ENCODE measurements around the gene NAV3. TPM values are rescaled to one million over a fixed set of nuclear protein-coding genes. Genes with fewer than 3 reads are reported as not detected.

NAV3 gene
- polyA plus RNA-seq, 1 of the 3 experiments (the other 2 are of a cell fraction), result 10.5 TPM

DNA sequence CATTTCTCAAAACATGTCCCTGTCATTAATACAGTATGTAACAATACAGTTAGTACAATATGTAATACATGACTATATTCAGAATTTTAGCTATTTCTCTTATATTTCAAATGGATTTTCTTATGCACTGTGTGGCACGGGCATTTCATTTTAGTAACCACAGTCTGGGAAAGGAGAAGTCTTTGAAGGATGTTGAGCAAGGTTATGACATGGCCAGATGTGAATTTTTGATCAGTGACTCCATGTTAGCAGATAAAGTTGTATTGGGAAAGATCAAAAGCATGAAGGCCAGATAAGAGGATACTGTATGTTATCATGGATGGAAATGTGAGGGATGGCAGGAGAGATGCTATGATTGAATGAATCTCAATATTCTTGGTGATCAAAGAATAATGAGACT, 285.2 kb downstream of the NAV3 start:
- Histone ChIP-seq H3K4me1 (ENCODE audit: control insufficient read depth in 1 of 2, insufficient read depth in 2 of 2, low read depth in 1 of 2, low read length in 1 of 2) (no peaks in the 10 kb centered on the region; a peak in 2 of 4 replicates), H3K9me3 (no peaks in the 10 kb centered on the region; the same call in 1 of the 2 replicates), H4K20me1 (ENCODE audit: insufficient read depth) (no peaks in the 10 kb centered on the region), H3K27me3 (ENCODE audit: insufficient read depth) (no peaks in the 10 kb centered on the region), H3F3A (replicated peaks; ENCODE audit: insufficient read depth) (peaks cover 5% of the 10 kb centered on the region), H3K9me2 (no peaks in the 10 kb centered on the region), H2AFZ (ENCODE audit: low read depth) (no peak overlapping the region), H3K4me2 (no peak overlapping the region), H3K36me3 (replicated peaks in 1 of 2; ENCODE audit: control insufficient read depth in 1 of 2, insufficient read depth in 2 of 2, low read length in 1 of 2) (peaks cover 12 to 24% of the 10 kb centered on the region in 2 experiments), H3K27ac (ENCODE audit: low read depth in 2 of 2, low read length in 1 of 2) (no peak overlapping the region), H3K4me3 (ENCODE audit: low read depth in 2 of 2, low read length in 1 of 2) (no peak overlapping the region), H3K79me2 (ENCODE audit: insufficient read depth) (no peaks in the 10 kb centered on the region), H3K9ac (no peak overlapping the region)
- DNase-seq, result no peak
- TF ChIP-seq GABPA (IDR thresholded peaks at IDR 0.05; ENCODE audit: low read depth), result no peak
- TF ChIP-seq MEF2A (IDR thresholded peaks at IDR 0.05; ENCODE audit: borderline replicate concordance, low read depth), result no peak
- TF ChIP-seq NRF1 (IDR thresholded peaks at IDR 0.05; ENCODE audit: low read depth, low read length), result no peak
- TF ChIP-seq YY1 (IDR thresholded peaks at IDR 0.05; ENCODE audit: low read depth), result no peak
- ChIA-PET CTCF (interaction anchor here (0.6 to 1.0 kb wide), 2 partner anchors 32 to 1904 kb away, joined by 3 read pairs; no protein-coding TSS in a partner anchor), POLR2A (no interaction called here)
- WGBS (ENCODE audit: low lambda C conversion rate), result 87% methylated on average over 1 of the region's 1 CpG

GRCh38 chr12:78118036-78118435, 287.3 kb downstream of the NAV3 start:
- peak; percentile 5 for DNase-seq
- H3K79me2 ChIP-seq (ENCODE audit: insufficient read depth), result no peaks in the 10 kb centered on the region
- no peak overlapping the region for H2AFZ ChIP-seq (ENCODE audit: low read depth)
- TF ChIP-seq USF2 (IDR thresholded peaks at IDR 0.05; ENCODE audit: borderline replicate concordance, low read depth, low read length), result no peak
- TF ChIP-seq CTCF (IDR thresholded peaks at IDR 0.05), result 0 out of 2 replicates have a peak, but pooled peaks have one; percentile 13
- no peak for TF ChIP-seq EP300 (IDR thresholded peaks at IDR 0.05; ENCODE audit: borderline replicate concordance in 1 of 2, low read depth in 1 of 2, low read length in 1 of 2)
- no peak for TF ChIP-seq EZH2phosphoT487 (IDR thresholded peaks at IDR 0.05; ENCODE audit: borderline replicate concordance, low read depth)
- H3K9me2 ChIP-seq, result no peaks in the 10 kb centered on the region
- H4K20me1 ChIP-seq (ENCODE audit: insufficient read depth), result no peaks in the 10 kb centered on the region
- POLR2A ChIA-PET, result no interaction called here
- H3K27me3 ChIP-seq (ENCODE audit: insufficient read depth), result no peaks in the 10 kb centered on the region
- H3F3A ChIP-seq (replicated peaks; ENCODE audit: insufficient read depth), result peaks cover 5% of the 10 kb centered on the region
- no peak overlapping the region for H3K9ac ChIP-seq
- H3K27ac ChIP-seq (ENCODE audit: low read depth in 2 of 2, low read length in 1 of 2), result no peak overlapping the region
- CTCF ChIA-PET, result interaction anchor here (1.0 to 5.3 kb wide), 8 partner anchors 13 to 120 kb away, joined by 3 to 62 read pairs (median 4); no protein-coding TSS in a partner anchor
- 95% methylated on average over 6 of the region's 6 CpGs for WGBS (ENCODE audit: low lambda C conversion rate)
- no peak overlapping the region for H3K4me3 ChIP-seq (ENCODE audit: low read depth in 2 of 2, low read length in 1 of 2)
- peaks cover 14 to 24% of the 10 kb centered on the region in 2 experiments for H3K36me3 ChIP-seq (replicated peaks in 1 of 2; ENCODE audit: control insufficient read depth in 1 of 2, insufficient read depth in 2 of 2, low read length in 1 of 2)
- no peaks in the 10 kb centered on the region; the same call in 1 of the 2 replicates for H3K9me3 ChIP-seq
- peaks cover 0 to 3% of the 10 kb centered on the region in 2 experiments; a peak in 3 of 4 replicates for H3K4me1 ChIP-seq (ENCODE audit: control insufficient read depth in 1 of 2, insufficient read depth in 2 of 2, low read depth in 1 of 2, low read length in 1 of 2)
- H3K4me2 ChIP-seq, result no peak overlapping the region
